Smooth muscle cell (in vitro differentiated cells): ENCODE results near the gene ZMYND11. TPM values are rescaled to one million over a fixed set of nuclear protein-coding genes. Genes with fewer than 3 reads are reported as not detected.
A peak's percentile ranks its signal among the peaks of the same experiment; 100 is the strongest.

Experiments used
- DNase-seq: peaks from one replicate; lab custom pipeline; 2025; ENCODE audit not compliant: unreplicated experiment; lab: John Stamatoyannopoulos, UW
- H2AFZ ChIP-seq: fragments of 200-600 bp; sonication (generic); 2 replicates; pipeline ENCODE4 v1.6.0; 2016; ENCODE audit warnings: antibody characterized with exemption, low read depth, mild to moderate bottlenecking
- H3F3A ChIP-seq: fragments of 200-600 bp; sonication (generic); 2 replicates; pipeline ENCODE4 v1.6.0; 2017; ENCODE audit warnings: antibody characterized with exemption, low read depth
- H3K27ac ChIP-seq: fragments of 200-600 bp; sonication (generic); 2 replicates; pipeline ENCODE4 v1.5.1; 2016; ENCODE audit warnings: low read depth, mild to moderate bottlenecking
- H3K27me3 ChIP-seq: fragments of 200-600 bp; sonication (generic); 2 replicates; pipeline ENCODE4 v1.6.1; 2016; ENCODE audit warnings: low read depth, mild to moderate bottlenecking
- H3K36me3 ChIP-seq: fragments of 200-600 bp; sonication (generic); 2 replicates; pipeline ENCODE4 v1.5.1; 2016; ENCODE audit warnings: low read depth
- H3K4me1 ChIP-seq: fragments of 200-600 bp; sonication (generic); 2 replicates; pipeline ENCODE4 v1.5.1; 2016; ENCODE audit warnings: low read depth
- H3K4me2 ChIP-seq: fragments of 200-600 bp; sonication (generic); 2 replicates; pipeline ENCODE4 v1.6.0; 2016; ENCODE audit warnings: mild to moderate bottlenecking
- H3K4me3 ChIP-seq: fragments of 200-600 bp; sonication (generic); 2 replicates; pipeline ENCODE4 v1.5.1; 2016; ENCODE audit warnings: mild to moderate bottlenecking
- H3K79me2 ChIP-seq: fragments of 200-600 bp; sonication (generic); 2 replicates; pipeline ENCODE4 v1.6.0; 2016; ENCODE audit warnings: low read depth, mild to moderate bottlenecking
- H3K9ac ChIP-seq: fragments of 200-600 bp; sonication (generic); 2 replicates; pipeline ENCODE4 v1.6.0; 2016; ENCODE audit warnings: low read depth
- H3K9me3 ChIP-seq: fragments of 200-600 bp; sonication (generic); replicated peaks from 2 replicates; pipeline ENCODE4 v1.5.1; 2016; ENCODE audit warnings: low read depth
- H4K20me1 ChIP-seq: fragments of 200-600 bp; sonication (generic); 2 replicates; pipeline ENCODE4 v1.6.0; 2016; ENCODE audit warnings: low read depth
- WGBS: methylation state at CpG from one replicate; pipeline ENCODE4 v1.1.7; 2016; ENCODE audit warnings: low lambda C conversion rate; 5-methylcytosine and 5-hydroxymethylcytosine counted together
- polyA plus RNA-seq: library from polyadenylated mRNA; unstranded; fragments of >200 nt; fragmentation: Nextera tagmentation; extraction: Ambion mirVana; gene quantifications from 2 replicates; pipeline ENCODE4 v1.2.1, GENCODE V29; 2016
- total RNA-seq: library from RNA; depleted of rRNA; stranded (reverse); fragments of >200 nt; gene quantifications from 2 replicates; pipeline ENCODE4 v1.2.3, GENCODE V29; 2014
- TF ChIP-seq, protein P1 (sequence below): fragments of 200-600 bp; sonication (generic); IDR thresholded peaks from 2 replicates; pipeline ENCODE4 v1.5.1; 2017; ENCODE audit warnings: borderline replicate concordance, mild to moderate bottlenecking, antibody characterized with exemption; ENCODE audit not compliant: insufficient read depth, poor library complexity, severe bottlenecking

ZMYND11 gene
- total and polyA plus RNA-seq, 2 experiments from 2014 or later: 33.7 to 66.3 TPM

DNA sequence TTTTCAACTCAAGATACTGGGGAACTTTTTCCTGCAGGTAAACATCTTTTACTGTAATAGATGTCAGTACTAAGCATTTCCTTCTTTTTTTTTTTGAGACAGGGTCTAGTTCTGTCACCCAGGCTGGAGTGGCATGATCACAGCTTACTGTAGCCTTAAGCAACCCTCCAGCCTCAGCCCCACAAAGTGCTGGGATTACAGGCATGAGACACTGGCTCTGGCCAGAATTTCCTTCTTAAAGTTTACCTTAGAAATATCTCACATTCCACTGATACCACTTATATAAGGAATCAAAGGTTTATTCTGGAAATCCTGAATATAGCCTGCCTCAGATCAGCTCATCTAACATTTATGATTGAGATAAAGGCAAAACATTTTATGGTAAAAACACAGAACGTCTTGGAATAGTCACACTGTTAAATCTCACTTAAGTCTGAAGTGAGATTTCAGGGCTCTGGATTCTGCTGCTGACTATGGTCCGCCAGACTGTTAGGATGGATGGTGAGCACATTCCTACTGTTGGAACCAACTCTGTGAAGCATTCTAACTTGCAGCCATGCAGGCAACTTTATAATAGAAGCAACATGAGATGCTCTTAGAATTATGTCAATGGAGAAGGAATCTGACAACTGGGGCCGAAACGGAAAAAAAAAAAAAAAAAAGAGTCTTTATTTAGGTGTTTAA is 151.9 kb downstream of the ZMYND11 start:
- H3K27me3 ChIP-seq: no peaks in the 10 kb centered on the region
- H3K9me3 ChIP-seq: no peaks in the 10 kb centered on the region
- H3K4me1 ChIP-seq: no peaks in the 10 kb centered on the region
- no peak for DNase-seq
- H4K20me1 ChIP-seq: no peaks in the 10 kb centered on the region
- 74% methylated on average over 4 of the region's 4 CpGs for WGBS
- H3K27ac ChIP-seq: no peak overlapping the region
- TF ChIP-seq, protein P1, sequence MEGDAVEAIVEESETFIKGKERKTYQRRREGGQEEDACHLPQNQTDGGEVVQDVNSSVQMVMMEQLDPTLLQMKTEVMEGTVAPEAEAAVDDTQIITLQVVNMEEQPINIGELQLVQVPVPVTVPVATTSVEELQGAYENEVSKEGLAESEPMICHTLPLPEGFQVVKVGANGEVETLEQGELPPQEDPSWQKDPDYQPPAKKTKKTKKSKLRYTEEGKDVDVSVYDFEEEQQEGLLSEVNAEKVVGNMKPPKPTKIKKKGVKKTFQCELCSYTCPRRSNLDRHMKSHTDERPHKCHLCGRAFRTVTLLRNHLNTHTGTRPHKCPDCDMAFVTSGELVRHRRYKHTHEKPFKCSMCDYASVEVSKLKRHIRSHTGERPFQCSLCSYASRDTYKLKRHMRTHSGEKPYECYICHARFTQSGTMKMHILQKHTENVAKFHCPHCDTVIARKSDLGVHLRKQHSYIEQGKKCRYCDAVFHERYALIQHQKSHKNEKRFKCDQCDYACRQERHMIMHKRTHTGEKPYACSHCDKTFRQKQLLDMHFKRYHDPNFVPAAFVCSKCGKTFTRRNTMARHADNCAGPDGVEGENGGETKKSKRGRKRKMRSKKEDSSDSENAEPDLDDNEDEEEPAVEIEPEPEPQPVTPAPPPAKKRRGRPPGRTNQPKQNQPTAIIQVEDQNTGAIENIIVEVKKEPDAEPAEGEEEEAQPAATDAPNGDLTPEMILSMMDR: no peak
- H3F3A ChIP-seq: no peaks in the 10 kb centered on the region
- no peak overlapping the region for H2AFZ ChIP-seq
- no peak overlapping the region for H3K9ac ChIP-seq
- H3K4me2 ChIP-seq: no peak overlapping the region
- H3K4me3 ChIP-seq: no peak overlapping the region
- no peaks in the 10 kb centered on the region for H3K79me2 ChIP-seq
- no peaks in the 10 kb centered on the region for H3K36me3 ChIP-seq

DNA sequence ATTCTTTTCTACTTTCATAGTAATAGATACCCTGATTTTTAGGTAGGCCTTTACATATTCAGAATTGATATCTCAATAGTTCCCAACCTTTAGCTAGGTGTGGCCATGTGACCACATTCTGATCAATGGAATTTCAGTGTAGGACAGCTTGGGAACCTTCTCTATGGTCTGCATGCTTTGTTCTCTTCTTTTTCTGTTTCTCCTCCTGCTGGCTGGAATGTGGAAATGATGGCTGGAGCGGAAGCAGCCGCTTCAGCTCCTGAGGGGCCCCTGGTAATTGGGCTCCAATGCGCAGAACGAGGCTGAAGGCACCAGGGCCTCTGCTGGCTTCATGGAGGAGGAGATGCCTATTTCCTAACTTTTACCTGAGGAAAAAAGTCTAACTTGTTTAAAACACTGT is 152.6 kb downstream of the ZMYND11 start:
- peaks cover 3% of the 10 kb centered on the region for H4K20me1 ChIP-seq
- H3K79me2 ChIP-seq: no peaks in the 10 kb centered on the region
- no peaks in the 10 kb centered on the region for H3F3A ChIP-seq
- no peak overlapping the region for H3K27ac ChIP-seq
- no peaks in the 10 kb centered on the region for H3K4me1 ChIP-seq
- no peaks in the 10 kb centered on the region for H3K9me3 ChIP-seq
- no peak overlapping the region for H3K4me3 ChIP-seq
- WGBS: 80% methylated on average over 4 of the region's 4 CpGs
- H3K27me3 ChIP-seq: no peaks in the 10 kb centered on the region
- H3K9ac ChIP-seq: no peak overlapping the region
- no peak overlapping the region for H3K4me2 ChIP-seq
- no peak overlapping the region for H2AFZ ChIP-seq
- no peaks in the 10 kb centered on the region for H3K36me3 ChIP-seq
- no peak for DNase-seq
- TF ChIP-seq, protein P1: peak; percentile 48

DNA sequence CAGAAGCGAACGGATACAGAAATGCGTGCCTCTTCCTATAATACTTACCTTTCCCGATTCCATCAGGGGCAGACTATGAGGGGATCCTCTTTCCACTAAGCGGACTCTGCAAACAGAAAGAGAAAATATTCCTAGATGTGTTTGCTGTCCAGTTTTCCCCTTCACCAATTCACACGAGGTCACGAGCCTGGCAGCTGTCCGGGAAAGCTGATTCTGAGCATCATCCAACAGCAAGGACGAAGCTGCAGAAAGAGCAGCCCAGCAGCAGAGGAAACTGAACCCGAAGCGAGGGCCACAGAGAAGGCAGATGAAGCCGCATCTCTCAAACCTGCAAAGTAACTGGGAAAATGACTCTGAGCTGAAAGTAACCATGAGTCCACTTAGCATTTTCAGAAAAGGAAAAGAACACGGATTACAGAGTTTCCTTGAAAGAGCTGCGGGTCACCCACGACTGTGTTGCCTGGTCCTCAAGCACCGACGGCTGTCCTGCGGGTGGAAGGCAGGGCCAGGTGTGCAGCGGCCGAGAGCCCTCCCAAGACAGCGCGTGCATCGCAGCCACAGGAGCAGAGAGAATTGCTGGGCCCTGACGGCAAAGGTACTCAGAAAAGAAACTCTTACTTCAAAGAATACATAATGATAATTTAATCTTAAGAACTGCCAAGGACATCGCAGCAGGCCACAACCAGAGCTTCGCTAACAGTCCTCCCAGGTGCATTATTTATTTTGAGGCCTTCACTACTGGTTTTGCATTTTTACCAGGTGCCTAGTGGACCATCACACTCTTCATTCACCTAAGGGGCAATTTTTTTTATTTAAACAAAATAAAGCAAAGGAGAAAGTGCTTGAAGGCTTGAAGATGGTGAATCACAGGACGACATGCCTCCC is 153.3 kb downstream of the ZMYND11 start:
- Histone ChIP-seq H3K27ac (no peak overlapping the region), H4K20me1 (peaks cover 10% of the 10 kb centered on the region), H2AFZ (no peak overlapping the region), H3K4me3 (no peak overlapping the region), H3K9me3 (no peaks in the 10 kb centered on the region), H3F3A (no peaks in the 10 kb centered on the region), H3K27me3 (no peaks in the 10 kb centered on the region), H3K36me3 (no peaks in the 10 kb centered on the region), H3K4me1 (no peaks in the 10 kb centered on the region), H3K9ac (no peak overlapping the region), H3K4me2 (no peak overlapping the region), H3K79me2 (no peaks in the 10 kb centered on the region)
- no peak for DNase-seq
- TF ChIP-seq, protein P1: no peak
- WGBS: 95% methylated on average over 27 of the region's 27 CpGs
